HepG2 (cell line): Measurements from ENCODE around the gene LIPC. TPM values are rescaled to one million over a fixed set of nuclear protein-coding genes. Genes with fewer than 3 reads are reported as not detected.

Experiments
- ATAC-seq: fragments of 200-7000 bp; cut with Tn5 transposase; 3 replicates; pipeline ENCODE4 v1.9.1; 2020; ENCODE audit warnings: mild to moderate bottlenecking, moderate library complexity
- BruUV-seq: library from RNA; stranded (reverse); fragments of 400-500 nt; replicated peaks from 2 replicates; lab custom pipeline; 2021; lab: Mats Ljungman, UMichigan
- CTCF ChIA-PET: fragments of 300-600 bp; formaldehyde crosslinking; extraction: SDS; loops from one replicate; lab custom pipeline; 2021; ENCODE audit warnings: low total read pairs, inconsistent platforms, low intra/inter-chr PET ratio; lab: Yijun Ruan, JAX
- POLR2A ChIA-PET: fragments of 350-600 bp; sonication (Branson Sonifier 250); formaldehyde crosslinking; loops from one replicate; lab custom pipeline; 2020; ENCODE audit warnings: antibody characterized with exemption, inconsistent platforms; lab: Yijun Ruan, JAX
- DNase-seq: peaks from one replicate; pipeline ENCODE4 v3.0.0-alpha.2; 2015; ENCODE audit warnings: low spot score
- FAIRE-seq: peaks from 3 replicates; lab custom pipeline; 2011; peaks lifted over from hg19 to GRCh38; lab: Jason Lieb, UNC
- H2AFZ ChIP-seq: one replicate; pipeline ENCODE4 v1.6.1; 2011; ENCODE audit warnings: low read length, inconsistent platforms
- H3K27ac ChIP-seq: fragments of 300-600 bp; 3 replicates; pipeline ENCODE4 v1.8.0; 2011; ENCODE audit warnings: mixed run types, mild to moderate bottlenecking, mixed read lengths, low read length, inconsistent platforms; ENCODE audit not compliant: insufficient read depth; ENCODE audit errors: extremely low read length
- H3K27me3 ChIP-seq, 2 experiments: fragments of 200-600 bp in 1 of 2; 2 replicates in 1 of 2; 3 replicates in 1 of 2; pipeline versions ENCODE4 v1.6.0 to v1.8.0; 2011; ENCODE audit warnings: low read length in 2 of 2, mild to moderate bottlenecking in 2 of 2, moderate library complexity in 2 of 2, inconsistent platforms in 1 of 2; ENCODE audit not compliant: insufficient read depth in 2 of 2, control insufficient read depth in 1 of 2
- H3K36me3 ChIP-seq, 2 experiments: fragments of 200-600 bp in 1 of 2; replicated peaks in 1 of 2; 2 replicates in 1 of 2; 3 replicates in 1 of 2; pipeline versions ENCODE4 v1.5.1 to v1.8.0; 2011; ENCODE audit warnings: low read length in 2 of 2, inconsistent platforms in 1 of 2; ENCODE audit not compliant: insufficient read depth in 2 of 2, control insufficient read depth in 1 of 2
- H3K4me1 ChIP-seq: 2 replicates; pipeline ENCODE4 v1.5.1; 2012; ENCODE audit warnings: low read length, inconsistent platforms; ENCODE audit not compliant: insufficient read depth
- H3K4me2 ChIP-seq: 2 replicates; pipeline ENCODE4 v1.6.0; 2011; ENCODE audit warnings: low read depth, low read length, inconsistent platforms
- H3K4me3 ChIP-seq, 3 experiments: fragments of 200-600 bp in 1 of 3; sonication (generic), shearing (Covaris generic) in 1 of 3; replicated peaks in 1 of 3; 2 replicates each; pipeline ENCODE4 v1.5.1; 2011 to 2016; ENCODE audit warnings: low read length in 3 of 3, inconsistent platforms in 2 of 3, low read depth in 2 of 3, mild to moderate bottlenecking in 2 of 3, control low read depth in 1 of 3, mixed read lengths in 1 of 3; ENCODE audit not compliant: insufficient read depth in 1 of 3
- H3K79me2 ChIP-seq: one replicate; pipeline ENCODE4 v1.6.1; 2011; ENCODE audit warnings: low read length, inconsistent platforms; ENCODE audit not compliant: insufficient read depth
- H3K9ac ChIP-seq: 2 replicates; pipeline ENCODE4 v1.6.0; 2011; ENCODE audit warnings: mild to moderate bottlenecking, low read depth, low read length, inconsistent platforms; ENCODE audit not compliant: insufficient read depth
- H3K9me3 ChIP-seq: 2 replicates; pipeline ENCODE4 v1.5.1; 2012; ENCODE audit warnings: mild to moderate bottlenecking, low read length
- H4K20me1 ChIP-seq: 2 replicates; pipeline ENCODE4 v1.6.0; 2011; ENCODE audit warnings: inconsistent platforms, mild to moderate bottlenecking, low read length, moderate library complexity; ENCODE audit not compliant: insufficient read depth
- CBFB ChIP-seq: sonication (generic); formaldehyde crosslinking; IDR thresholded peaks from 2 replicates; pipeline ENCODE4 v1.4.0; 2020; ENCODE audit warnings: missing genetic modification reagents
- CCDC6 ChIP-seq: sonication (generic); formaldehyde crosslinking; IDR thresholded peaks from 2 replicates; pipeline ENCODE4 v1.8.1; 2022; ENCODE audit warnings: mild to moderate bottlenecking, missing genetic modification reagents, moderate library complexity
- HNF4A ChIP-seq: sonication (generic); formaldehyde crosslinking; IDR thresholded peaks from 2 replicates; pipeline ENCODE4 v1.4.0; 2020; ENCODE audit warnings: missing genetic modification reagents
- IRX3 ChIP-seq: sonication (generic); formaldehyde crosslinking; IDR thresholded peaks from 2 replicates; pipeline ENCODE4 v1.8.1; 2023; ENCODE audit warnings: mild to moderate bottlenecking, low read depth, missing genetic modification reagents, borderline replicate concordance
- MAZ ChIP-seq, 2 experiments: sonication (generic) in 1 of 2; formaldehyde crosslinking in 1 of 2; IDR thresholded peaks; 2 replicates each; pipeline versions ENCODE4 v1.5.0 to v1.6.1; 2012 to 2020; ENCODE audit warnings: low read depth in 2 of 2, mild to moderate bottlenecking in 2 of 2, borderline replicate concordance in 1 of 2, improper control_type of control experiment in 1 of 2, low read length in 1 of 2, missing genetic modification reagents in 1 of 2, moderate library complexity in 1 of 2
- MYNN ChIP-seq: sonication (generic); formaldehyde crosslinking; IDR thresholded peaks from 2 replicates; pipeline ENCODE4 v1.4.0; 2020; ENCODE audit warnings: mild to moderate bottlenecking, low read depth, missing genetic modification reagents
- RFX3 ChIP-seq: IDR thresholded peaks from 2 replicates; pipeline ENCODE4 v1.6.1; 2016; ENCODE audit warnings: missing biosample characterization, missing genetic modification reagents
- TCF7 ChIP-seq: sonication (generic); IDR thresholded peaks from 2 replicates; pipeline ENCODE4 v1.6.1; 2016; ENCODE audit warnings: antibody characterized with exemption, low read depth
- ZNF160 ChIP-seq: sonication (generic); formaldehyde crosslinking; IDR thresholded peaks from 2 replicates; pipeline ENCODE4 v1.8.0; 2022; ENCODE audit warnings: mild to moderate bottlenecking, inconsistent platforms, missing genetic modification reagents
- ZNF317 ChIP-seq: sonication (generic); formaldehyde crosslinking; IDR thresholded peaks from 2 replicates; pipeline ENCODE4 v1.5.0; 2020; ENCODE audit warnings: mild to moderate bottlenecking, missing genetic modification reagents
- ZNF746 ChIP-seq: sonication (generic); formaldehyde crosslinking; IDR thresholded peaks from 2 replicates; pipeline ENCODE4 v1.8.0; 2022; ENCODE audit warnings: mild to moderate bottlenecking, missing genetic modification reagents
- ZNF839 ChIP-seq: sonication (generic); formaldehyde crosslinking; IDR thresholded peaks from 2 replicates; pipeline ENCODE4 v1.4.0; 2020; ENCODE audit warnings: missing genetic modification reagents, mild to moderate bottlenecking, borderline replicate concordance
- WGBS: methylation state at CpG from one replicate; pipeline ENCODE4 v1.1.6; 2017; ENCODE audit warnings: low lambda C conversion rate; 5-methylcytosine and 5-hydroxymethylcytosine counted together
- in situ Hi-C: cut with HindIII; loops from 2 replicates; pipeline ENCODE4 v1.10.0; 2017; ENCODE audit warnings: low pct_unique_long_range_greater_than_20kb; ENCODE audit not compliant: extremely low pct_ligation_motif_present
- intact Hi-C: fragments of 100-400 bp; cut with micrococcal nuclease; formaldehyde crosslinking; loops from one replicate; pipeline ENCODE4 v1.10.0; 2022; ENCODE audit not compliant: unreplicated experiment
- polyA plus RNA-seq, 8 experiments: library from polyadenylated mRNA; depleted of rRNA in 3 of 8; stranded (reverse) in 7 of 8; unstranded in 1 of 8; fragments of >200 nt; fragmentation: Illumina TruSeq in 4 of 8; extraction: Trizol in 4 of 8; gene quantifications; 2 replicates each; pipeline versions ENCODE4 v1.2.1 to v1.2.3, GENCODE V29; 2011 to 2016; ENCODE audit warnings: low read depth in 4 of 8, missing spikeins in 1 of 8, mixed read lengths in 1 of 8; ENCODE audit not compliant: insufficient read depth in 1 of 8
- total RNA-seq, 5 experiments: library from RNA; depleted of rRNA; stranded (reverse); fragments of >200 nt; fragmentation: Illumina TruSeq; extraction: Trizol; gene quantifications; 2 replicates each; pipeline ENCODE4 v1.2.3, GENCODE V29; 2016; ENCODE audit warnings: low read depth in 1 of 5
- TF ChIP-seq, protein P1 (sequence below): sonication (generic); formaldehyde crosslinking; IDR thresholded peaks from 2 replicates; pipeline ENCODE4 v1.8.0; 2022; ENCODE audit warnings: mild to moderate bottlenecking, missing genetic modification reagents; ENCODE audit not compliant: insufficient replicate concordance
- TF ChIP-seq, protein P2 (sequence below): sonication (generic); formaldehyde crosslinking; IDR thresholded peaks from 2 replicates; pipeline ENCODE4 v1.9.0; 2021; ENCODE audit warnings: missing genetic modification reagents, mild to moderate bottlenecking, borderline replicate concordance
- TF ChIP-seq, protein P3 (sequence below), 2 experiments: fragments of 450-650 bp in 1 of 2; sonication (generic) in 1 of 2; formaldehyde crosslinking; IDR thresholded peaks; 2 replicates each; pipeline versions ENCODE4 v1.5.0 to v1.8.0; 2020 to 2022; ENCODE audit warnings: mild to moderate bottlenecking in 1 of 2, missing genetic modification reagents in 1 of 2
- TF ChIP-seq, protein P4 (sequence below): sonication (generic); formaldehyde crosslinking; IDR thresholded peaks from 2 replicates; pipeline ENCODE4 v1.5.0; 2020; ENCODE audit warnings: missing genetic modification reagents

The LIPC gene
- total and polyA plus RNA-seq, 2 of the 13 experiments (the other 11 are each of a cell fraction or from before 2014, with no cell fraction given) = 26.0 to 38.0 TPM

DNA sequence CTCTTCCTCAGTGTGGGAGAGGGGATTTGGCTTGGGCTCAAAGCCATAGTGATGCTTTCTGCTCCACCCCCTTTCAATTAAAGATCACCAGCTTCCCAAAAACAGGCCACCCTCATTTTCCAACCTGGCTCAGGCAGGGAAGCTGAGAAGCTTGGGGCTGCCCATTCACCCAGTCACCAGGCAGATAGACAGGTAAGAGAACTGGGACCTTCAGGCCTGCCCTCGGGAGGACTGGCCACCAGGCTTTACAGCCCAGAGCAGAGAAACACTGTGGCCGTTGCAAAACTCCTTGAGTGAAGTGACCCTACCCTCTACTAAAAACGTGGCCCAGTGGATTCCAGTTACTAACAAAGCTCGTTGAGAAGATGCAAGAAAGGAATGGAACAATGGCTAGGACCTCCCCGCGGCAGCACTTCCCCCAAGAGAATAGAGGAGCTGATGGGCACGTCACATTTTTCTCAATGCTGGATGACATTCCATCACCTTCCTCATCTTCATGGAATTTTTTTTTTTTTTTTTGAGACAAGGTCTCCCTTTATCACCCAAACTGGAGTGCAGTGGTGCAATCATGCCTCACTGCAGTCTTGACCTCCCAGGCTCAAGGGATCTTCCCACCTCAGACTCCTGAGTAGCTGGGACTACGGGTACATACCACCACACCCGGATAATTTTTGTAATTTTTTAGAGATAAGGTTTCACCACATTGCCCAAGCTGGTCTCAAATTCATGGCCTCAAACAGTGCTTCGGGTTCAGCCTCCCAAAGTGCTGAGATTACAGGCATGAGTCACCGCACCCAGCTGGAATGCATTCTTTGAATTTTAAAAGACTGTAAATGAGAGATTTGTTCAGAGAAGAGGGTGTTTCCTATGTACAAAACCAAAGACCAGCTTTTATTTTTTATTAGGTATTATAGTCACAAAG, 37.9 kb downstream of the LIPC start:
- Histone ChIP-seq H3K4me2 (peak overlapping the region; percentile 72), H3K4me3 (peak overlapping the region in 1 of 3 experiments; percentile 13; a peak in 2 of 6 replicates)
- peak; percentile 90 for DNase-seq
- TF ChIP-seq, protein P1, sequence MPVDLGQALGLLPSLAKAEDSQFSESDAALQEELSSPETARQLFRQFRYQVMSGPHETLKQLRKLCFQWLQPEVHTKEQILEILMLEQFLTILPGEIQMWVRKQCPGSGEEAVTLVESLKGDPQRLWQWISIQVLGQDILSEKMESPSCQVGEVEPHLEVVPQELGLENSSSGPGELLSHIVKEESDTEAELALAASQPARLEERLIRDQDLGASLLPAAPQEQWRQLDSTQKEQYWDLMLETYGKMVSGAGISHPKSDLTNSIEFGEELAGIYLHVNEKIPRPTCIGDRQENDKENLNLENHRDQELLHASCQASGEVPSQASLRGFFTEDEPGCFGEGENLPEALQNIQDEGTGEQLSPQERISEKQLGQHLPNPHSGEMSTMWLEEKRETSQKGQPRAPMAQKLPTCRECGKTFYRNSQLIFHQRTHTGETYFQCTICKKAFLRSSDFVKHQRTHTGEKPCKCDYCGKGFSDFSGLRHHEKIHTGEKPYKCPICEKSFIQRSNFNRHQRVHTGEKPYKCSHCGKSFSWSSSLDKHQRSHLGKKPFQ = peak; percentile 48
- TF ChIP-seq ZNF746 (no peak), ZNF160 (CRISPR knock-in tag) (no peak), ZNF839 (no peak), CCDC6 (CRISPR knock-in tag) (no peak), MAZ (IDR thresholded peaks at IDR 0.05; ENCODE audit: borderline replicate concordance, low read depth, low read length) (no peak), MAZ (CRISPR knock-in tag; IDR thresholded peaks at IDR 0.05; ENCODE audit: low read depth) (no peak), ZNF317 (CRISPR knock-in tag) (no peak), MYNN (no peak), TCF7 (peak; percentile 37; the same call in 1 of the 2 replicates), RFX3 (no peak), HNF4A (CRISPR knock-in tag) (peak; percentile 47), IRX3 (CRISPR knock-in tag) (no peak), CBFB (no peak)
- TF ChIP-seq, protein P2, sequence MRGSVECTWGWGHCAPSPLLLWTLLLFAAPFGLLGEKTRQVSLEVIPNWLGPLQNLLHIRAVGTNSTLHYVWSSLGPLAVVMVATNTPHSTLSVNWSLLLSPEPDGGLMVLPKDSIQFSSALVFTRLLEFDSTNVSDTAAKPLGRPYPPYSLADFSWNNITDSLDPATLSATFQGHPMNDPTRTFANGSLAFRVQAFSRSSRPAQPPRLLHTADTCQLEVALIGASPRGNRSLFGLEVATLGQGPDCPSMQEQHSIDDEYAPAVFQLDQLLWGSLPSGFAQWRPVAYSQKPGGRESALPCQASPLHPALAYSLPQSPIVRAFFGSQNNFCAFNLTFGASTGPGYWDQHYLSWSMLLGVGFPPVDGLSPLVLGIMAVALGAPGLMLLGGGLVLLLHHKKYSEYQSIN = no peak
- TF ChIP-seq, protein P3, sequence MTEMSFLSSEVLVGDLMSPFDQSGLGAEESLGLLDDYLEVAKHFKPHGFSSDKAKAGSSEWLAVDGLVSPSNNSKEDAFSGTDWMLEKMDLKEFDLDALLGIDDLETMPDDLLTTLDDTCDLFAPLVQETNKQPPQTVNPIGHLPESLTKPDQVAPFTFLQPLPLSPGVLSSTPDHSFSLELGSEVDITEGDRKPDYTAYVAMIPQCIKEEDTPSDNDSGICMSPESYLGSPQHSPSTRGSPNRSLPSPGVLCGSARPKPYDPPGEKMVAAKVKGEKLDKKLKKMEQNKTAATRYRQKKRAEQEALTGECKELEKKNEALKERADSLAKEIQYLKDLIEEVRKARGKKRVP (CRISPR knock-in tag; IDR thresholded peaks at IDR 0.05) = peak in 1 of 2 experiments; percentile 47; a peak in 1 of 4 replicates
- TF ChIP-seq, protein P4, sequence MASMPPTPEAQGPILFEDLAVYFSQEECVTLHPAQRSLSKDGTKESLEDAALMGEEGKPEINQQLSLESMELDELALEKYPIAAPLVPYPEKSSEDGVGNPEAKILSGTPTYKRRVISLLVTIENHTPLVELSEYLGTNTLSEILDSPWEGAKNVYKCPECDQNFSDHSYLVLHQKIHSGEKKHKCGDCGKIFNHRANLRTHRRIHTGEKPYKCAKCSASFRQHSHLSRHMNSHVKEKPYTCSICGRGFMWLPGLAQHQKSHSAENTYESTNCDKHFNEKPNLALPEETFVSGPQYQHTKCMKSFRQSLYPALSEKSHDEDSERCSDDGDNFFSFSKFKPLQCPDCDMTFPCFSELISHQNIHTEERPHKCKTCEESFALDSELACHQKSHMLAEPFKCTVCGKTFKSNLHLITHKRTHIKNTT (CRISPR knock-in tag) = no peak

More for the DNA sequence above, 37.9 kb downstream of the LIPC start:
- Histone ChIP-seq H3K4me1 (peaks cover 94% of the 10 kb centered on the region), H3K27ac (peak overlapping the region; percentile 78), H3K9ac (peak overlapping the region; percentile 66), H3K36me3 (no peaks in the 10 kb centered on the region), H3K27me3 (no peaks in the 10 kb centered on the region), H2AFZ (no peak overlapping the region), H3K79me2 (no peaks in the 10 kb centered on the region), H3K9me3 (no peaks in the 10 kb centered on the region), H4K20me1 (no peaks in the 10 kb centered on the region)
- in situ Hi-C loops (loop anchor here (5.0 to 10.0 kb wide), 2 partner anchors 55 to 78 kb away; no protein-coding TSS in a partner anchor), intact Hi-C loops (loop anchor here (5.0 kb wide), 1 partner anchor 58 kb away; no protein-coding TSS in a partner anchor)
- ChIA-PET CTCF (no interaction called here), POLR2A (interaction anchor here (0.7 to 5.7 kb wide), 10 partner anchors 7 to 301 kb away, joined by 3 to 93 read pairs (median 13); partner anchors contain the start of genes LIPC and MINDY2)
- BruUV-seq = TSS peak; percentile 44
- ATAC-seq = peak; percentile 39
- WGBS = 28% methylated on average over 11 of the region's 11 CpGs
- FAIRE-seq = peak; percentile 88
